Neural progenitor cell (in vitro differentiated cells): ENCODE data around the gene AUTS2.

Experiments used
- CTCF ChIP-seq: fragments of 200-600 bp; sonication (generic); IDR thresholded peaks from 2 replicates; pipeline ENCODE4 v1.5.1; 2017; ENCODE audit warnings: antibody characterized with exemption, mild to moderate bottlenecking
- EZH2 ChIP-seq: fragments of 200-600 bp; sonication (generic); IDR thresholded peaks from 2 replicates; pipeline ENCODE4 v1.6.1; 2017; ENCODE audit warnings: antibody characterized with exemption, mild to moderate bottlenecking, moderate library complexity
- EZH2phosphoT487 ChIP-seq: fragments of 200-600 bp; sonication (generic); IDR thresholded peaks from 2 replicates; pipeline ENCODE4 v1.6.1; 2017; ENCODE audit warnings: antibody characterized with exemption

DNA sequence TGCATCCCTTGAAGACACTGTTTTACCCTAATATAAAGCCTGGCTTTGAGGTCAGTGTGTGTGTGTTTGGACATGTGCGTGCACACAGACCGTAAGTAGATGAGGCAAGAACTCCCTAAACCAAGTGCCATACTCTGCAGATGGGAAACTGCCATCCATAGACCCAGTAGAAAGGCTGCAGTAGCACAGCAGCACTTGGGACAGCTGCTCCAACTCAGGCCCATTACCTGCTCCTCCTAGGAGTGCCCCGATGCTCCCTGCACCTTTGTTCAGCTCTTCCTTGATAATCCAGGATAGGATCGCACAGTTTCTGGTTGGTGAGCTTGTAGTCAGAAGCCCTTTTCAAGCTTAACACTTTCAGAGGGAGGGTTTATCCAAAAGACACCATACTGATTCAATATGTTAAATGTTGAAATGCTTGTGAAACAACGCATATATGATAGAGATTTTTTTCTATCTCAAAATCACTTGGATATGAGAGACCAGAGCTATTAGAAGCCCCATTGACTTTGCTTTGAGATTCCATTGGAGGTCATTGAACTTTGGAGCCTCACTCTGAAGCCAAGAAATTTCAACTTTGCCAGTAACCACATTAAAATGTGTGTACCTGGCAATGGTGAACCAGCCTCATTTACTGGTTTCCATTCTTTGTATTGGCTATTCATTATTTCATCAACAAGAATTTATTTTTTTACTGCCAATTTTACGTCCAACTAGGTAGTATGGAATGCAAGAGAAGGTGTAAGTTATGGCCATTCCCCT lies 776.7 kb downstream of the AUTS2 start:
- TF ChIP-seq EZH2 (no peak), CTCF (no peak), EZH2phosphoT487 (no peak)
